GM12864 (cell line): ENCODE results near the gene LCT.
A peak's percentile ranks its signal among the peaks of the same experiment; 100 is the strongest.

ENCODE experiments used
- DNase-seq: peaks from one replicate; pipeline ENCODE4 v3.0.0-alpha.2; 2011; ENCODE audit warnings: low read depth
- H3K4me3 ChIP-seq: 2 replicates; pipeline ENCODE4 v1.5.1; 2011; ENCODE audit warnings: mild to moderate bottlenecking, low read depth, low read length, control low read depth
- CTCF ChIP-seq: IDR thresholded peaks from 2 replicates; pipeline ENCODE4 v1.5.1; 2011; ENCODE audit warnings: low read depth, mild to moderate bottlenecking, moderate library complexity, low read length, control low read depth, inconsistent platforms; ENCODE audit errors: missing control alignments

The LCT gene

GRCh38 chr2:135821190-135821589 is 15.8 kb downstream of the LCT start:
- no peak for TF ChIP-seq CTCF
- no peak for DNase-seq
- H3K4me3 ChIP-seq = no peak overlapping the region

GRCh38 chr2:135820003-135820618 is 16.9 kb downstream of the LCT start:
- DNase-seq = peak; percentile 51
- no peak for TF ChIP-seq CTCF
- H3K4me3 ChIP-seq = peak overlapping the region; percentile 13; the same call in 1 of the 2 replicates

GRCh38 chr2:135818937-135819610 is 17.9 kb downstream of the LCT start:
- no peak overlapping the region for H3K4me3 ChIP-seq
- peak; percentile 53 for TF ChIP-seq CTCF
- DNase-seq = no peak

GRCh38 chr2:135817951-135818350 is 19.0 kb downstream of the LCT start:
- H3K4me3 ChIP-seq = no peak overlapping the region
- TF ChIP-seq CTCF = no peak
- no peak for DNase-seq

- no peak overlapping the region for H3K4me3 ChIP-seq
- DNase-seq = no peak
- no peak for TF ChIP-seq CTCF
These were observed 19.5 kb downstream of the LCT start for GRCh38 chr2:135817466-135817865.

GRCh38 chr2:135815269-135815668 is 21.7 kb downstream of the LCT start:
- no peak for DNase-seq
- no peak overlapping the region for H3K4me3 ChIP-seq
- TF ChIP-seq CTCF = no peak
